Breast epithelium (tissue), 4 donors: Measurements from ENCODE around the gene PANK2. TPM values are rescaled to one million over a fixed set of nuclear protein-coding genes. Genes with fewer than 3 reads are reported as not detected.

ENCODE experiments used
- DNase-seq, 2 donors: peaks; one replicate each; pipeline ENCODE4 v3.0.0-alpha.2; 2019; ENCODE audit warnings: low spot score in 2 of 2
- H3K27ac ChIP-seq, 2 donors: fragments of 200-600 bp; sonication (generic) in 1 of 2; one replicate each; pipeline ENCODE4 v1.5.1; 2016 to 2019; ENCODE audit warnings: mild to moderate bottlenecking in 1 of 2
- H3K27me3 ChIP-seq, 2 donors: fragments of 200-600 bp; sonication (generic) in 1 of 2; one replicate each; pipeline versions ENCODE4 v1.5.1 to v1.6.0; 2017 to 2019; ENCODE audit warnings: control low read depth in 1 of 2, mild to moderate bottlenecking in 1 of 2
- H3K36me3 ChIP-seq: fragments of 200-600 bp; one replicate; pipeline ENCODE4 v1.5.1; 2019
- H3K4me1 ChIP-seq, 2 donors: fragments of 200-600 bp; sonication (generic); one replicate each; pipeline ENCODE4 v1.5.1; 2016 to 2019; ENCODE audit warnings: control low read depth in 1 of 2
- H3K4me3 ChIP-seq, 3 donors: fragments of 200-600 bp; sonication (generic); 1 replicate in 2 of 3; 2 replicates in 1 of 3; pipeline ENCODE4 v1.5.1; 2016 to 2019; ENCODE audit warnings: mild to moderate bottlenecking in 3 of 3, moderate library complexity in 2 of 3
- H3K9me3 ChIP-seq, 2 donors: fragments of 200-600 bp; sonication (generic) in 1 of 2; one replicate each; pipeline ENCODE4 v1.5.1; 2016 to 2019; ENCODE audit warnings: control low read depth in 1 of 2
- POLR2A ChIP-seq: fragments of 450-650 bp; IDR thresholded peaks from one replicate; pipeline ENCODE4 v1.6.1; 2016; ENCODE audit warnings: antibody characterized with exemption, mild to moderate bottlenecking, moderate library complexity
- POLR2AphosphoS5 ChIP-seq, 3 donors: sonication (generic); formaldehyde crosslinking; IDR thresholded peaks; one replicate each; pipeline ENCODE4 v1.6.1; 2017; ENCODE audit warnings: antibody characterized with exemption in 3 of 3
- intact Hi-C: fragments of 100-400 bp; cut with DNase I; formaldehyde crosslinking; loops from one replicate; pipeline ENCODE4 v1.15.1; 2023; ENCODE audit warnings: low total_unique reads
- total RNA-seq, 3 donors: library from RNA; depleted of rRNA; stranded (reverse); fragments of >200 nt; gene quantifications; one replicate each; pipeline ENCODE4 v1.1.0, GENCODE V29; 2016
- TF ChIP-seq, protein P1 (sequence below), 3 donors: fragments of 450-650 bp; IDR thresholded peaks; one replicate each; pipeline ENCODE4 v1.5.1; 2016 to 2017; ENCODE audit warnings: antibody characterized with exemption in 3 of 3, mild to moderate bottlenecking in 3 of 3, moderate library complexity in 3 of 3

The PANK2 gene
- total RNA-seq, 3 donors from 2014 or later, result 38.2 to 40.1 (median 38.7) TPM

DNA sequence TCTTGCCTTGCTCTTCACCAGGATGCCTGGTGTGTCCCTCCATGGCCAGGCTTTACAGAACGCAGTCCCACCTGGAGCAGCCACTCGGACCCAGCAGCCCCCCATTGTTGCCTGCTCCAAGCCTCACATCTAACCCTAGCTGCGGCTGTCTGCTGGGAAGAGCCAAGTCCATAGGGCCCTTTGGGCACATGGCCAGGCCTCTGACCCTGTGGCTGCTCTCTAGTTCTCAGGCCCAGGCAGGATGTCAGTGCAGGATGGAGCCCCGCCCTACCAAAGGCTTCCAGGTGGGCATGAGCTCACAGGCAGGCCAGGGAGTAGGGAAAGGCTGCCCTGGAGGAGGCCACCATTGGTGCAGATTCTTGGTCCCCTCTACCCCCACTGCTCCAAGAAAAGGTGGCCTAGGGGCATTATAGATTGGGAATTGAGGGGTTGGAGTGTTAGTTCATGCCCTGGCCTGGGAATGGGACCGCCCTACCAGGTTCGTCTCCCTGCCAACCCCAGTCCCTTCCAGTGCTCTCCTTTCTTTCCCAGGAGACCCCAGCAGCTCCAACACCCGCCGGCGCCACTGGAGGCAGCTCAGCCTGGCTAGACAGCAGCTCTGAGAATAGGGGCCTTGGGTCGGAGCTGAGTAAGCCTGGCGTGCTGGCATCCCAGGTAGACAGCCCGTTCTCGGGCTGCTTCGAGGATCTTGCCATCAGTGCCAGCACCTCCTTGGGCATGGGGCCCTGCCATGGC lies 23.9 kb upstream of the PANK2 start:
- Histone ChIP-seq H3K36me3 (no peaks in the 10 kb centered on the region), H3K27ac (no peak overlapping the region), H3K27me3 (no peaks in the 10 kb centered on the region), H3K4me3 (no peak overlapping the region), H3K9me3 (no peaks in the 10 kb centered on the region), H3K4me1 (no peaks in the 10 kb centered on the region)
- intact Hi-C loops, result no loop called here
- TF ChIP-seq POLR2A (no peak), POLR2AphosphoS5 (IDR thresholded peaks at IDR 0.05) (no peak)
- TF ChIP-seq, protein P1, sequence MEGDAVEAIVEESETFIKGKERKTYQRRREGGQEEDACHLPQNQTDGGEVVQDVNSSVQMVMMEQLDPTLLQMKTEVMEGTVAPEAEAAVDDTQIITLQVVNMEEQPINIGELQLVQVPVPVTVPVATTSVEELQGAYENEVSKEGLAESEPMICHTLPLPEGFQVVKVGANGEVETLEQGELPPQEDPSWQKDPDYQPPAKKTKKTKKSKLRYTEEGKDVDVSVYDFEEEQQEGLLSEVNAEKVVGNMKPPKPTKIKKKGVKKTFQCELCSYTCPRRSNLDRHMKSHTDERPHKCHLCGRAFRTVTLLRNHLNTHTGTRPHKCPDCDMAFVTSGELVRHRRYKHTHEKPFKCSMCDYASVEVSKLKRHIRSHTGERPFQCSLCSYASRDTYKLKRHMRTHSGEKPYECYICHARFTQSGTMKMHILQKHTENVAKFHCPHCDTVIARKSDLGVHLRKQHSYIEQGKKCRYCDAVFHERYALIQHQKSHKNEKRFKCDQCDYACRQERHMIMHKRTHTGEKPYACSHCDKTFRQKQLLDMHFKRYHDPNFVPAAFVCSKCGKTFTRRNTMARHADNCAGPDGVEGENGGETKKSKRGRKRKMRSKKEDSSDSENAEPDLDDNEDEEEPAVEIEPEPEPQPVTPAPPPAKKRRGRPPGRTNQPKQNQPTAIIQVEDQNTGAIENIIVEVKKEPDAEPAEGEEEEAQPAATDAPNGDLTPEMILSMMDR (IDR thresholded peaks at IDR 0.05), result no peak
- DNase-seq, result no peak

DNA sequence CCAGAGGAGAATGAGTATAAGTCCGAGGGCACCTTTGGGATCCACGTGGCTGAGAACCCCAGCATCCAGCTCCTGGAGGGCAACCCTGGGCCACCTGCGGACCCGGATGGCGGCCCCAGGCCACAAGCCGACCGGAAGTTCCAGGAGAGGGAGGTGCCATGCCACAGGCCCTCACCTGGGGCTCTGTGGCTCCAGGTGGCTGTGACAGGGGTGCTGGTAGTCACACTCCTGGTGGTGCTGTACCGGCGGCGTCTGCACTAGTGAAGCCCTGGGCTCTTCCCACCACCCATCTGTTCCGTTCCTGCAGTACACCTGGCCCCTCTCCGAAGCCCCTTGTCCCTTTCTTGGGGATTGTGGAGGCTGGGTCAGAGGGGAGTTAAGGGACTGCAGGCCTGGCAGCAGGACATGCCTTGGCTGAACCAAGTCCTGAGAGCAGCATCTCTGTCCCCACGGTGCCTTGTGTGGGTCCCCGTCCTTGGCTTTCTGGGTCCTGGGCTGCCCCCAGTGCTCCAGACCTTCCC lies 23.2 kb upstream of the PANK2 start:
- H3K4me3 ChIP-seq, result no peak overlapping the region
- DNase-seq, result no peak
- H3K4me1 ChIP-seq, result no peaks in the 10 kb centered on the region
- no peaks in the 10 kb centered on the region for H3K9me3 ChIP-seq
- TF ChIP-seq, protein P1 (IDR thresholded peaks at IDR 0.05), result no peak
- TF ChIP-seq POLR2AphosphoS5 (IDR thresholded peaks at IDR 0.05) (no peak), POLR2A (no peak)
- no peaks in the 10 kb centered on the region for H3K36me3 ChIP-seq
- intact Hi-C loops, result no loop called here
- no peaks in the 10 kb centered on the region for H3K27me3 ChIP-seq
- peak overlapping the region in 1 of 2 donors; percentile 20 for H3K27ac ChIP-seq

DNA sequence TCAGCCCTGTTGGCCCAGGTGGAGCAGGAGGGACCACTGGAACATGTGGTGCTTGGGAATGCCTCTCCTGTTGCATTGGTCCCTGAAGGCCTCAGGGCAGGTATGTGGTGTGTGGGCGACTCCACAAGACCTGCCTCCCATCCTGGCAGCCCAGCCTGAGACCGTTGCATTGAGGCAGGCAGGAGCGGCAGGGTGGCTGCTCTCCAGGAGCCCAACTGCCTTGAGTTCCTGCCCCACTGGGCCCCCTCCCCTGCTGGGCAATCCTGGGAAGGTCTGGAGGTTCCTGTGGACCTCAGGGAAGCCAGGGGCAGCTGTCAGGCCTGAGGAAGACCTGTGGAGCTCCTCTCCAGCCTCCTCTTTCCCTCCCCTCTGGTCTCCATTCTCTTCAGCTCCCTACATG lies 22.7 kb upstream of the PANK2 start:
- no peaks in the 10 kb centered on the region for H3K27me3 ChIP-seq
- H3K4me1 ChIP-seq, result no peaks in the 10 kb centered on the region
- peak in 1 of 2 donors; percentile 88 for DNase-seq
- no peak for TF ChIP-seq POLR2A
- no peak for TF ChIP-seq POLR2AphosphoS5 (IDR thresholded peaks at IDR 0.05)
- TF ChIP-seq, protein P1 (IDR thresholded peaks at IDR 0.05), result no peak
- no peak overlapping the region for H3K4me3 ChIP-seq
- intact Hi-C loops, result no loop called here
- H3K36me3 ChIP-seq, result no peaks in the 10 kb centered on the region
- no peaks in the 10 kb centered on the region for H3K9me3 ChIP-seq
- H3K27ac ChIP-seq, result peak overlapping the region; percentile 13 to 20

DNA sequence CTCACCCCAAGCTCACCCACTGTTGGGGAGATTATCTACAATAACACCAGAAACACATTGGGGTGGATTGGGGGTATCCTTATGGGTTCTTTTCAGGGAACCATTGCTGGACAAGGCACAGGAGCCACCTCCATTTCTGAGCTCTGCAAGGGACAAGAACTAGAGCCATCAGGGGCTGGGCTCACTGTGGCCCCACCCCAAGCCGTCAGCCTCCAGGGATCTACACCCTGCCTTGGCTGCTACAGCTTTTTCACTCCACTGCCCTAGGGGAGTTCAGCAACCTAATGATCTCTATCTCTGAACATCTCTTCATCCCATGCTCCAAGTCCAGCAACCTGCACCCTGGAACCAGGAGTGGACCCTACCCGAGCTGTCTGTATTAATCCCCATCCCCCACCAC lies 21.4 kb upstream of the PANK2 start:
- intact Hi-C loops, result no loop called here
- H3K4me3 ChIP-seq, result no peak overlapping the region
- no peaks in the 10 kb centered on the region for H3K36me3 ChIP-seq
- H3K27ac ChIP-seq, result no peak overlapping the region
- no peaks in the 10 kb centered on the region for H3K4me1 ChIP-seq
- H3K9me3 ChIP-seq, result no peaks in the 10 kb centered on the region
- no peaks in the 10 kb centered on the region for H3K27me3 ChIP-seq
- DNase-seq, result no peak
- TF ChIP-seq POLR2AphosphoS5 (IDR thresholded peaks at IDR 0.05) (no peak), POLR2A (no peak)
- TF ChIP-seq, protein P1 (IDR thresholded peaks at IDR 0.05), result no peak

DNA sequence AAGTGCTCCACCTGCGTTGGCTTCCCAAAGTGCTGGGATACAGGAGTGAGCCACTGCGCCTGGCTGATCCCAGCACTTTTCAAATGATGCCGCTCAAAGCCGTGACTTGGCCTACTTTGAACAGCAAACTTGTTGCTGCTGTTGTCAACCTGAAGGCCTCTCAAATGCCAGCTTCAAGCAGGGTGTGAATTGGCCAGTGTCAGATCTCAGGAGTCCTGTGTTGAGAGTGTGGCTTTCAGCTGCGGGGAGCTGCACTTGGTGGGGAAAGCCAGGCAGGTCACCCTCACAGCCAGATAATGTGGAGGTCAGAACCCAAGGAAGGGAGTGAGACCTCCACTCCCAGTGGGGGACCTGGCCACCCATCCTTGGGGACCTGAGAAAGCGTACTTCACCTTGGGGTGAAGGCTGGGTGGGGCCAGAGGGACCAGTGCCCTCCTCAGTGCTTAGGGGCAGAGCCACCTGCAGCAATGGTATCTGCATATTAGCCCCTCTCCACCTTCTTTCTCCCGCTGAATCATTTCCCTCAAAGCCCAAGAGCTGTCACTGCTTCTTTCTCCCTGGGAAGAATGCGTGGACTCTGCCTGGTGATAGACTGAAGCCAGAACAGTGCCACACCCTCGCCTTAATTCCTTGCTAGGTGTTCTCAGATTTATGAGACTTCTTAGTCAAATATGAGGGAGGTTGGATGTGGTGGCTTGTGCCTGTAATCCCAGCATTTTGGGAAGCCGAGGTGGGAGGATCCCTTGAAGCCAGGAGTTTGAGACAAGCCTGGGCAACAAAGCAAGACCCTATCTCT lies 19.1 kb upstream of the PANK2 start:
- intact Hi-C loops, result no loop called here
- TF ChIP-seq, protein P1 (IDR thresholded peaks at IDR 0.05), result no peak
- TF ChIP-seq POLR2AphosphoS5 (IDR thresholded peaks at IDR 0.05) (no peak), POLR2A (no peak)
- Histone ChIP-seq H3K4me3 (no peak overlapping the region), H3K27ac (no peak overlapping the region), H3K36me3 (no peaks in the 10 kb centered on the region), H3K9me3 (no peaks in the 10 kb centered on the region), H3K27me3 (no peaks in the 10 kb centered on the region), H3K4me1 (peaks cover 0 to 8% of the 10 kb centered on the region in 2 donors)
- DNase-seq, result no peak
